C4-2B (cell line): ENCODE results near the gene CLTCL1.

Experiments
- ZFX ChIP-seq: fragments of 450-650 bp; IDR thresholded peaks from 2 replicates; pipeline ENCODE4 v1.6.1; 2017
- TF ChIP-seq, protein P1 (sequence below): fragments of 450-650 bp; conservative IDR thresholded peaks from 2 replicates; pipeline ENCODE4 v1.5.1; 2017; ENCODE audit warnings: mild to moderate bottlenecking

DNA sequence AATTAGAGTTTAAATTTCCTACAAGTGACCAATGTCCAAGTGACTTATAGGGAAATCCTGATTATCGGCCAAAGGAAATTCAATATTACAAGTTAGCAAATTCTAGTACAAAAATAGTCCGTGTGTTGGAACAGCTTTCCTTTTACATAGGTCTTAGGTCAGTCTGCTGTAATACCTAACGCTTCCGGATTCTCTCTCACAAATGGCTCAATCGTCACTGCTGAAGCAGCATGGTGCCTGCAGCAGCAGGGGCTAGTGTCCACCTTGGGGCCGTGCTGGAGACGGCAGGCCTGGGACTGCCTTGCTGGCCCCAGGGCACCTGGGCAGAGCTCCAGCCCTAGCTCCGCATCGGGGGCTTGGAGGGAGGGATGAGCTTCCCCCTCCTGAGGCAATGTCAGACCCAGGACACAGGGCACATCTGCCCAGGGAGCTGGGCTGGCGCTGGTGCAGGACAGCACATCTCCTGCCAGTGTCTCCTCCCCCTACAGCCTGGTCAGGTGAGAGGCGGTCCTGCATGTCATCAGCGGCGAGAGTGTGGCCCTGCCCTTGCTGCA lies 39.4 kb upstream of the CLTCL1 start:
- TF ChIP-seq, protein P1, sequence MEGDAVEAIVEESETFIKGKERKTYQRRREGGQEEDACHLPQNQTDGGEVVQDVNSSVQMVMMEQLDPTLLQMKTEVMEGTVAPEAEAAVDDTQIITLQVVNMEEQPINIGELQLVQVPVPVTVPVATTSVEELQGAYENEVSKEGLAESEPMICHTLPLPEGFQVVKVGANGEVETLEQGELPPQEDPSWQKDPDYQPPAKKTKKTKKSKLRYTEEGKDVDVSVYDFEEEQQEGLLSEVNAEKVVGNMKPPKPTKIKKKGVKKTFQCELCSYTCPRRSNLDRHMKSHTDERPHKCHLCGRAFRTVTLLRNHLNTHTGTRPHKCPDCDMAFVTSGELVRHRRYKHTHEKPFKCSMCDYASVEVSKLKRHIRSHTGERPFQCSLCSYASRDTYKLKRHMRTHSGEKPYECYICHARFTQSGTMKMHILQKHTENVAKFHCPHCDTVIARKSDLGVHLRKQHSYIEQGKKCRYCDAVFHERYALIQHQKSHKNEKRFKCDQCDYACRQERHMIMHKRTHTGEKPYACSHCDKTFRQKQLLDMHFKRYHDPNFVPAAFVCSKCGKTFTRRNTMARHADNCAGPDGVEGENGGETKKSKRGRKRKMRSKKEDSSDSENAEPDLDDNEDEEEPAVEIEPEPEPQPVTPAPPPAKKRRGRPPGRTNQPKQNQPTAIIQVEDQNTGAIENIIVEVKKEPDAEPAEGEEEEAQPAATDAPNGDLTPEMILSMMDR: no peak
- TF ChIP-seq ZFX: no peak
